ENCODE measurements around the gene PRDX5. TPM values are rescaled to one million over a fixed set of nuclear protein-coding genes. Genes with fewer than 3 reads are reported as not detected.

Gene PRDX5
- total RNA-seq, 1 donor from 2014 or later, result 73.6 TPM

- CTCF ChIA-PET, result no interaction called here
These were observed 50.8 kb downstream of the PRDX5 start for GRCh38 chr11:64368673-64369074.

GRCh38 chr11:64369440-64370421 is 51.8 kb downstream of the PRDX5 start:
- DNase-seq (no peak), ATAC-seq (ENCODE audit: low read depth) (no peak)
- POLR2A ChIA-PET, result no interaction called here
- H3K4me1 Mint-ChIP-seq, result peaks cover 6% of the 10 kb centered on the region
- H3K27ac Mint-ChIP-seq, result no peak overlapping the region
- CTCF ChIA-PET, result no interaction called here
- no peak overlapping the region for H3K4me3 Mint-ChIP-seq
- TF ChIP-seq CTCF (IDR thresholded peaks at IDR 0.05), result no peak
- H3K27me3 Mint-ChIP-seq, result no peaks in the 10 kb centered on the region
- H3K9me3 Mint-ChIP-seq, result no peaks in the 10 kb centered on the region
- H3K36me3 Mint-ChIP-seq (ENCODE audit: low read depth), result peaks cover 46% of the 10 kb centered on the region
- intact Hi-C loops (cut with micrococcal nuclease), result no loop called here

More at GRCh38 chr11:64368673-64369074, 50.8 kb downstream of the PRDX5 start:
- no peaks in the 10 kb centered on the region for H3K9me3 Mint-ChIP-seq
- DNase-seq, result no peak
- no peak overlapping the region for H3K27ac Mint-ChIP-seq
- peaks cover 52% of the 10 kb centered on the region for H3K36me3 Mint-ChIP-seq (ENCODE audit: low read depth)
- peaks cover 9% of the 10 kb centered on the region for H3K4me1 Mint-ChIP-seq
- POLR2A ChIA-PET, result no interaction called here
- H3K4me3 Mint-ChIP-seq, result no peak overlapping the region
- H3K27me3 Mint-ChIP-seq, result no peaks in the 10 kb centered on the region
- ATAC-seq (ENCODE audit: low read depth), result no peak
- intact Hi-C loops (cut with micrococcal nuclease), result no loop called here
- no peak for TF ChIP-seq CTCF (IDR thresholded peaks at IDR 0.05)

GRCh38 chr11:64371201-64371600 is 53.3 kb downstream of the PRDX5 start:
- no peak for TF ChIP-seq CTCF (IDR thresholded peaks at IDR 0.05)
- DNase-seq (no peak), ATAC-seq (ENCODE audit: low read depth) (no peak)
- ChIA-PET CTCF (no interaction called here), POLR2A (no interaction called here)
- intact Hi-C loops (cut with micrococcal nuclease), result no loop called here
- H3K9me3 Mint-ChIP-seq, result no peaks in the 10 kb centered on the region
- H3K36me3 Mint-ChIP-seq (ENCODE audit: low read depth), result peaks cover 35% of the 10 kb centered on the region
- no peak overlapping the region for H3K27ac Mint-ChIP-seq
- H3K4me3 Mint-ChIP-seq, result no peak overlapping the region
- no peaks in the 10 kb centered on the region for H3K27me3 Mint-ChIP-seq
- H3K4me1 Mint-ChIP-seq, result peaks cover 6% of the 10 kb centered on the region

Other genes starting within 250 kb of the PRDX5 start
- gene MACROD1, start 152.0 kb upstream of the PRDX5 start, total RNA-seq, result 4.5 and 5.5 TPM in 2 replicates
- 155 and 159 TPM in 2 replicates for gene STIP1, start 131.9 kb upstream of the PRDX5 start, total RNA-seq
- gene FERMT3, start 111.4 kb upstream of the PRDX5 start, total RNA-seq, result 154 and 169 TPM in 2 replicates
- 50.6 and 51.3 TPM in 2 replicates for gene TRPT1, start 91.9 kb upstream of the PRDX5 start, total RNA-seq
- gene NUDT22, start 91.8 kb upstream of the PRDX5 start, total RNA-seq, result 81.0 and 95.3 TPM in 2 replicates
- gene DNAJC4, start 87.6 kb upstream of the PRDX5 start, total RNA-seq, result 47.5 and 53.3 TPM in 2 replicates
- gene VEGFB, start 83.5 kb upstream of the PRDX5 start, total RNA-seq, result 86.7 and 97.4 TPM in 2 replicates
- gene FKBP2, start 77.0 kb upstream of the PRDX5 start, total RNA-seq, result 31.4 and 39.4 TPM in 2 replicates
- 112 and 127 TPM in 2 replicates for gene PPP1R14B, start 71.2 kb upstream of the PRDX5 start, total RNA-seq
- 7.9 and 8.1 TPM in 2 replicates for gene PLCB3, start 66.6 kb upstream of the PRDX5 start, total RNA-seq
- gene BAD, start 33.5 kb upstream of the PRDX5 start, total RNA-seq, result 21.7 and 26.6 TPM in 2 replicates
- gene GPR137, start 32.3 kb upstream of the PRDX5 start, total RNA-seq, result 48.6 and 53.1 TPM in 2 replicates
- 0.24 and 0.44 TPM in 2 replicates for gene KCNK4, start 26.8 kb upstream of the PRDX5 start, total RNA-seq
- not detected in 2 replicates for gene CATSPERZ, start 17.8 kb upstream of the PRDX5 start, total RNA-seq
- gene ESRRA, start 12.6 kb upstream of the PRDX5 start, total RNA-seq, result 44.8 and 48.3 TPM in 2 replicates
- gene TRMT112, start 562 bp upstream of the PRDX5 start, total RNA-seq, result 156 and 175 TPM in 2 replicates
- 180 and 201 TPM in 2 replicates for gene CCDC88B, start 22.1 kb downstream of the PRDX5 start, total RNA-seq
- gene RPS6KA4, start 41.0 kb downstream of the PRDX5 start, total RNA-seq, result 18.0 and 22.6 TPM in 2 replicates
- gene SLC22A11, start 237.8 kb downstream of the PRDX5 start, total RNA-seq, result not detected in 2 replicates